Measurements from ENCODE around the gene TMPRSS9.

DNA sequence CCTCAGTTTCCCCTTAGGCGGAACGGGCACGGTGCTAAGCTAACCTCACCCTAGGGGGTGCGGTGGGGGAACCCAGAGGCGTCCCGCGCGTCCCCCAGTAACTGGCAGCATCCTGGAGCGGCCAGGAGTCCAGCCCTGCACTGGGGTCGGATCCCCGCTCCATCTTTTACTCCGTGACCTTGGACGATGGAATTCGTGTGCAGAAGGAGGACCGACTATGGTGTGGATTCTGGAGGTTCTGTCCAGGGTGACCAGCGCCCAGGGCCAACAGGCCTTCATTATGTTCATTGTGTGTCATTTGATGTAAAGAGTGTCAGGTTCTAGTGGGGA is 31.0 kb upstream of the TMPRSS9 start:
- no peak for TF ChIP-seq ETV6 (CRISPR knock-in tag; conservative IDR thresholded peaks at IDR 0.05)
- no peak for TF ChIP-seq ZNF333 (CRISPR knock-in tag; IDR thresholded peaks at IDR 0.05; ENCODE audit: borderline replicate concordance)
- no peak for TF ChIP-seq EZH2 (conservative IDR thresholded peaks at IDR 0.05; ENCODE audit: low read depth, low read length)
- no peak for TF ChIP-seq CTCF (CRISPR knock-in tag; IDR thresholded peaks at IDR 0.05)
